Measurements from ENCODE around the gene BRF1.

Gene BRF1

GRCh38 chr14:105207460-105207901 is 93.3 kb downstream of the BRF1 start:
- no peak for DNase-seq

DNA sequence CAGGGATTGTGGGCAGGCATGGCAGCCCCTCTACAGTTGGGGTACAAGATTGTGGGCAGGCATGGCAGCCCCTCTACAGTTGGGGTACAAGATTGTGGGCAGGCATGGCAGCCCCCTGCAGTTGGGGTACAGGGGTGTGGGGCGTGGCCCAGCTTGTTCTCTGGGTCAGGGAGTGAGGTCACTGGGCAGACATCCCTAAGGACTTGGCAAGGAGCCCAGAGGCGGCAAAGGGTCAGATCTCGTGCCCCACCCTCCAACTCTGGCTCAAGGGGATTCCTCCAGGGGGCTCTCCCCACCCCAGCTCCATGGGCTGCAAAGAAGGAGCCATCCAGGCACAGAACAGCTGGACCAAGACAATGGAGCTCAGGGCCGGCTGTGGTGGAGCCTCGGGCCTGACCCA is 93.9 kb downstream of the BRF1 start:
- DNase-seq = no peak

DNA sequence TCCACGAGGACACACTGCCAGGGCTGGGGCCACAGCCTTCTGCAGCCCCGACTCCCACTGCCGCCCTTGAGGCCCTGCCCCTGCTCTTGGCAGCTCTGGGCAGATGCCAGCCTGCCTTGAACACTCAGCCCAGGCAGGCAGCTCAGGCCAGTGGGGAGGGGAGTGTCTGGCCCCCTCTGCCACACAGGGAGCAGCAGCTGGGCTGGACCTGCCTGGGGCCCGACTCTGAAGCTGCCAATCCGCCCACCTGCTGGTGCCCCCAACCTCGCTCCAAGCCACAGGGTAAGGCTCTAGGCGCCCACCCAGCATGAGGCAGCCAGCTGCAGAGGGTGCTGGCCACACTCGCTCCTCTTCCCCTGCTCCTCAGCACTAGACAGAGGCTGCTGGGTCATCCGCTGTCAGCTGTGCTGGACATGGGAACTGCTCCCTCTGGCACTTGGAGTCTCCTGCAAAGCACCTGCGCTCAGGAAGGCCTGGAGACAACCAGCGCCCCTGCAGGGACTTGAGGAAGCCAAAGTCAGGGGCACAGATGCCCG is 95.1 kb downstream of the BRF1 start:
- no peak for DNase-seq

DNA sequence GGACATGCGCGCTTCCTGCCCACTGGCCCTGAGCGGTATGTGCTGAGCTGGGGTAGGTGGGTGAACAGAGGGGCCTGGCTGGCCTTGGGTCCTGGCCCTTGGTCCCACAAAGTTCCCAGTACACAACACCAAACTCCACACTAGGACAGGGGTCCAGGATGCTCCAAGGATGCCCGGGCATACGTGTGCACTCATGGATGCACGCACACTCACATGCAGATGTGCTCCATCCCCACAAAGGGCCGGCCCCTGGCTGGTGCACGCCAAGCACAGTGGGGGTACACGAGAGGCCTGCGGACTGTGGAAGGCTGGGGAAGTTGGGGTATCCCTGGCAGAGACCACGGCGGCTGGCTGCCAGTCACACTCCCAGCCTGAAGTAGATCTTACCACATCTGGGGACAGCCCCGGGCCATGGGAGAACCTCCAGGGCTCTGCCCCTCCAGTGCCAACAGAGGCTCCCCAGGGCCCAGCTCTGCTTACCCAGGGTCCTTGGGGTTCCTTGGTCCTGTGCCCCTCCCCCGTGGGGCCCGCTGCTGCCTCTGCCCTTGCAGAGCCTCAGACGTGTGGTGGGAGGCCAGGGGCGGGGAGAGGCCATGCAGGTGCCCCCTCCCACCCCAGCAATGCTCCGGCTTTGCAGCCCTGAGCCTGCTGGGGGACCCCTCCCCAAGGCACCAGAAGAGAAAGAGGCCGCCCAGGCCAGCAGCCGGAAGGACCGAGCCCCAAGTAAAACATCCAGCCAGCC is 95.7 kb downstream of the BRF1 start:
- DNase-seq = no peak

- no peak for DNase-seq
These were observed 96.4 kb downstream of the BRF1 start for GRCh38 chr14:105204206-105204930.

DNA sequence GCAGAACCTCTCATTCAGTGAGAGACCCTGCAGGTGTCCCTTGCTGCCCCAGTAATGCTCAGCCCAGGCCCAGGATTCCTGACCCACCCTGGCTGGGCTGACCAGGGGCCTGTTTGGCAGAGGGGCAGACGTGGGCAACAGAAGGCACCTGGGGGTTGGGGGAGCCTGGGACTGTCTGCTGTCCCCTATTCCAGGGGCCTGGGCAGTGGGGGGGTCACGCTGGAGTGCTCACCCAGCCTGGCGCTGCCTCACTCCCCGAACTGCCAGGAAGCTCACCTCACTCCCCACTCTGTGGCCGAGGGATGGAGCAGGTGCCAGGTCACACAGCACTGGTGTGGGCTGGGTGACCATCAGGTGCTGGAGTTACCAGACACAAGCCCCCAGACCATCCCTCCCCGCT is 97.1 kb downstream of the BRF1 start:
- DNase-seq = no peak

GRCh38 chr14:105203057-105203531 is 97.7 kb downstream of the BRF1 start:
- DNase-seq = peak; percentile 61

DNA sequence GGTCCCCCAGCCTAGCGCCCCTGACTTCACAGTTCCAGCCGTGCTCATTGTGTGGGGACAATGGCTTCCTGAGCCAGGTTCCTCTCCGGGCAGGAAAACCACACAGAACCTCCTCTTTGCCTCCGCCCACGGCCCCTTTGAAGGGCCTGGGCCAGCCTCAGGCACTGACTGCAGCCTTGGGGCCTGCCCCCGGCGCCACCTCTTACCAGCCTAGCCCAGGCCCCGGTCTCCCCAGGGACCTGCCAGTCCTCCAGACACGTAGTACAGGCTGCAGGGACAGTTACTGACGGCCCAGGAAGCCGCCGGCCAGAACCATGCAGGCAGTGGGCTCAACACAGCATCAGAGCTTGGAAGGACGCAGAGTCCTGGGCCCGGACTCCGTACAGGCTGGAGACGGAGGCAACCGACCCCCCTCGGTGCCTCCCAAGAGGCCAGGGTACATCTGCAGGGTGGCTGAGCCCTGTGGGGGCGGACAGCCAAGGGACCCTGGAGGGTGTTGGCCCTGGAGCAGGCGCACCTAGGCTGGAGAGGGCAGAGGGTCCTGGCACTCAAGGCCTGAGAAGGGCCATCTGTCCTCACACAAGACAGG is 98.8 kb downstream of the BRF1 start:
- no peak for DNase-seq

- no peak for DNase-seq
These were observed 99.5 kb downstream of the BRF1 start for GRCh38 chr14:105201156-105201924.

GRCh38 chr14:105200641-105201040 is 100.2 kb downstream of the BRF1 start:
- no peak for DNase-seq

DNA sequence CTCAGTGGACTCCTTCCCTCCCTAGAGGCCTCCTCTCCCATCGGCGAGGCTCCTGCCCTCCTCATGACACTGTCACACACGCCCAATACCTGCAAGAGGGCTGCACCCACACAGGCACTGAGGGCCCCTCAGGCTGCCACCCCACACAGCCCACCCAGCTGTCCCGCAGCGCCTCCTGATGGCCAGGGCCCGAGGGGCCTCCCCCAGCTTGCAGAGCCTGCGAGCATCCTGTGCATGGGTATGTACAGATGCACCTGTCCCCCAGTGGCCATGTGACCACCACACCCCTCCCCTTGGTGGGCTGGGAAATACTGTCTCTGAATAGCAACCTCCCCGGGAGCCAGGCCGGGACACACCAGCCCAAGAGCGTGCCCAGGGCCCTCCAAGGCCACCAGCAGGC is 100.7 kb downstream of the BRF1 start:
- no peak for DNase-seq

DNA sequence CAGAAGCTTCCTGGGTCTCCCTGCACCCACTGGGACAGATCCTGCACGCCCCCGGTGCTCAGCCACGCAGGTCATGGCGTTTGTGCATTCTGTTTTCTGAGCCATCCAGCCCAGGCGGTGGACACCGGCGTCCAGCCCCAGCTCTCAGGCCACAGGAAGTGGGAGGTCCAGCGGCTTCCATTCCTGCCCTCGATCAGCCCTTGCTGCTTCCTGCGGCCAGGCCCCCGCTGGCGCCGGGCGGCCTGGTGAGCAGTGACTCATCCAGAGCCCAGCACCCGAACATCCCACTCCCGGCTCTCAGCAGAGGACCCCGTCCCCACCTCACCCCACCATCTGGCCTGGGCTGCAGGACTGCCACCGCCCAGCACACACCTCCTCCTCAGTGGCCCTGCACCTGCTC is 101.7 kb downstream of the BRF1 start:
- no peak for DNase-seq

- DNase-seq = no peak
These were observed 102.2 kb downstream of the BRF1 start for GRCh38 chr14:105198588-105198987.

GRCh38 chr14:105197211-105197641 is 103.6 kb downstream of the BRF1 start:
- no peak for DNase-seq

GRCh38 chr14:105196265-105196960 is 104.4 kb downstream of the BRF1 start:
- no peak for DNase-seq

DNA sequence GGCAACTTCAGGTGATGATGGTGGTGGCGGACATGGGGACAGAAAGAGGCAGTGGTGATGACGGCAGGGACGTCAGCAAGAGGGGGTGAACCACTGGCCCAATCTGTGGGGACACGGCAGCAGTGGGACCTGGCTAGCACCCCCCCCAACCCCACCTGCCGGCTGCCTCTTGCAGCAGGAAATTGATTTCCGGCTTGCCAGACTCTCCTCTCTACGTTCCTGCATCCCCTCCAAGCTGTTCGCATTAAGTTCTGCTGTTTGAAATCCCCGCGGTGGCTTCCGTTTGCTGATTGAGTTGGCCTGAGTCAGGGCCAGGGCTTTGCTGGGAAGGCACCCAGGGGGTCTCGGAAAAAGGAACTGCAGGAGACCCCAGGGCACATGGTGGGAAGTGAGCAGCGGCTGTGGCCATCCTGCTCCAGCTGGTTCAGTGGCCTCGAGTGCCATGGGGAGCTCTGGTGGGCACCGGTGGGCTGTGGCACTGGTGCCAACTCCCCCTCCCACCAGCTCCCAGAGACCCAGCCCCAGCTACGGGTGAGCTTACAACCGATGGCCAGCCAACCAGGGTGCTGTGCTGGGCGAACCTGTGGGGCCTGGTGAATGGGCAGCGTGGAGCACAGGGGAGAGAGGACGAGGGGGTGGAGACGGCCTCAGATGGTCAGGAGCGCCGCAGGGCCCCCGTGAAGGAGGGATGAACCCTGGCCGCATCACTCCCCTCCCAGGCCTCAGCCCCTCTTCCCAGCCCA is 105.1 kb downstream of the BRF1 start:
- DNase-seq = peak; percentile 27

GRCh38 chr14:105195051-105195450 is 105.8 kb downstream of the BRF1 start:
- DNase-seq = no peak

DNA sequence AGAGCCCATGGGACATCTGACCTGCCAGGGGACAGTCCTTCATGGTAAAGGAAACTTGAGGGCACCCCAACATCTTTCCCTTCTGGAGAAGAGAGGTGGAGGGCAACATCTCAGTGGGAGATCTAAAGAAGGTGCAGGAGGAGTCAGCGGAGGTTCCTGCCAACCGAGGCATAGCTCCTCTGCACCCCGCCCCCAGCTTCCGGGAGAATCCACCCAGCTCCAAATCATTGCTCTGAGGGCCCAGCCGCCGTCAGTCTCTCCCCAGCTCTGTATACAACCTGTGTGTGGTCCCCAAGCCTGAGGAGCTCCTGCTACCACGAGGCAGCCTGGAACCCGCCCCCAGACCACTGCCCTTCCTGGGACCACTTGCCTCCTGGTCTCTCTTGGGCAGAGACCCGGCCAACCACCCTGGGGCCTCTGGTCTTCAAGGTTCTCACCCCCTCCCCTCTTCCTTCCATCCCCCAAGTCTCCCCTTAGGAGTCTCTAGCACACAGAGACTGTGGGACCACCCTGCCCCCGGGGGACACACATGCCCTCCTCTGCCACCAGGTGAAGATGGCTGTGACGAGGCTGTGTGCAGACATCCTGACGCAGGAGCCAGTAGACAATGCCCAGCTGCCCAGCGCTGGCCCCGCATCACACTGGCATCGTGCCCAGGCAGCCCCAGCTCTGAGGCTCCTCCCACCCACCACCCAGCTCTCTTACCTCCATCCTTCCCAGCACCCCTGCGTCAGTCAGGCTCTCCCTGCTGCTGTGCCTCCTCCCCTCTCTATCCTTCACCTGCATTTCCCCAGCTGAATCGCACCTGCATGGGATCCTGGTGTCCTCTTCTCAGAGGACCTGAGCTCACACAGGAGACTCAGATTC is 106.7 kb downstream of the BRF1 start:
- DNase-seq = peak; percentile 31

- DNase-seq = peak; percentile 49
These were observed 107.7 kb downstream of the BRF1 start for GRCh38 chr14:105192866-105193731.

All from activated naive CD4-positive, alpha-beta T cell treated with anti-CD3 and anti-CD28 coated beads, Interleukin-2, amount 50 U/mL, for 16 hours (primary cell).